Measurements from ENCODE around the gene ABCB6.

DNA sequence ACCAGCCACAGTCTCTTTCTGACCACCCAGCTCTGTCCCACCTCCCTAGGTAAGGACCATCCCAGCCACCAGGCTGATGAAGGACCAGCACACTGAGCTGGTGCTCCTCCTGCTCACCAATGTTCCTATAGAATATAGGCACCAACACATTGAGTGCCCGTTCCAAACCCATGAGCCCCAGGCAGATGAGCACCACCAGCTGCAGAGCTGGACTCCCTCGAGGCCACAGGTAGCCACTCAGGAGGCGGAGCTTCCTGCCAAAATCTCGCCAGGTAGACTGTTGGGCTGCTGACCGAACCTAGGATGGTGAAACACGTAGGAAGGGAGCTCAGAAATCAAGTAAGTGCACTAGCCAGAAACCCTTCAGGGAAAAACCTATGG, 2.2 kb downstream of the ABCB6 start:
- TF ChIP-seq, protein P1, sequence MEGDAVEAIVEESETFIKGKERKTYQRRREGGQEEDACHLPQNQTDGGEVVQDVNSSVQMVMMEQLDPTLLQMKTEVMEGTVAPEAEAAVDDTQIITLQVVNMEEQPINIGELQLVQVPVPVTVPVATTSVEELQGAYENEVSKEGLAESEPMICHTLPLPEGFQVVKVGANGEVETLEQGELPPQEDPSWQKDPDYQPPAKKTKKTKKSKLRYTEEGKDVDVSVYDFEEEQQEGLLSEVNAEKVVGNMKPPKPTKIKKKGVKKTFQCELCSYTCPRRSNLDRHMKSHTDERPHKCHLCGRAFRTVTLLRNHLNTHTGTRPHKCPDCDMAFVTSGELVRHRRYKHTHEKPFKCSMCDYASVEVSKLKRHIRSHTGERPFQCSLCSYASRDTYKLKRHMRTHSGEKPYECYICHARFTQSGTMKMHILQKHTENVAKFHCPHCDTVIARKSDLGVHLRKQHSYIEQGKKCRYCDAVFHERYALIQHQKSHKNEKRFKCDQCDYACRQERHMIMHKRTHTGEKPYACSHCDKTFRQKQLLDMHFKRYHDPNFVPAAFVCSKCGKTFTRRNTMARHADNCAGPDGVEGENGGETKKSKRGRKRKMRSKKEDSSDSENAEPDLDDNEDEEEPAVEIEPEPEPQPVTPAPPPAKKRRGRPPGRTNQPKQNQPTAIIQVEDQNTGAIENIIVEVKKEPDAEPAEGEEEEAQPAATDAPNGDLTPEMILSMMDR (IDR thresholded peaks at IDR 0.05), result no peak
- TF ChIP-seq POLR2A (IDR thresholded peaks at IDR 0.05) (no peak), POLR2AphosphoS5 (IDR thresholded peaks at IDR 0.05) (no peak)
